T-helper 1 cell (primary cell): ENCODE measurements around the gene NIM1K.
"Not testable (repeated sequence)": the region's sequence is repeated elsewhere in the genome, so short reads cannot be mapped to it uniquely, and the experiment has no call there.

Source experiments
- DNase-seq, 5 donors: peaks; one replicate each; pipeline ENCODE4 v3.0.0-alpha.2; 2012 to 2020
- total RNA-seq, 4 donors: gene quantifications; one replicate each; lab custom pipeline; 2026; lab: John Stamatoyannopoulos, UW

Gene NIM1K
- 0 to 0.80 (median 0.28) reads per million in 4 donors for total RNA-seq

- DNase-seq: peak in 3 of 5 donors; percentile 8 to 39 (median 15)
Observed at GRCh38 chr5:43191740-43192557, at the start of gene NIM1K. Gene NIM1K, plus strand, starts transcription at chr5:43192225. Its CDS starts 53,551 bp downstream, at chr5:43245776.

- DNase-seq: no peak
Observed at GRCh38 chr5:43145071-43145470, 47.0 kb upstream of the NIM1K start.

- no peak for DNase-seq
Observed at GRCh38 chr5:43146958-43147357, 45.1 kb upstream of the NIM1K start.

- DNase-seq: no peak
Observed at GRCh38 chr5:43148417-43148816, 43.6 kb upstream of the NIM1K start.

- no peak for DNase-seq
Observed at GRCh38 chr5:43149231-43149630, 42.8 kb upstream of the NIM1K start.

- no peak for DNase-seq
Observed at GRCh38 chr5:43150075-43150474, 42.0 kb upstream of the NIM1K start.

GRCh38 chr5:43150748-43151147, 41.3 kb upstream of the NIM1K start:
- DNase-seq: no peak

- DNase-seq: no peak
Observed at GRCh38 chr5:43152946-43153345, 39.1 kb upstream of the NIM1K start.

- no peak for DNase-seq
Observed at GRCh38 chr5:43154469-43154868, 37.6 kb upstream of the NIM1K start.

- DNase-seq: no peak
Observed at GRCh38 chr5:43155394-43156096, 36.5 kb upstream of the NIM1K start.

GRCh38 chr5:43156388-43156787, 35.6 kb upstream of the NIM1K start:
- DNase-seq: no peak

GRCh38 chr5:43157068-43157467, 35.0 kb upstream of the NIM1K start:
- no peak for DNase-seq

- DNase-seq: peak in 1 of 5 donors; percentile 25
Observed at GRCh38 chr5:43161244-43161643, 30.8 kb upstream of the NIM1K start.

GRCh38 chr5:43164801-43165200, 27.2 kb upstream of the NIM1K start:
- DNase-seq: not testable (repeated sequence)

- DNase-seq: no peak
Observed at GRCh38 chr5:43165323-43165722, 26.7 kb upstream of the NIM1K start.

GRCh38 chr5:43168175-43168574, 23.9 kb upstream of the NIM1K start:
- no peak for DNase-seq

GRCh38 chr5:43171451-43171850, 20.6 kb upstream of the NIM1K start:
- DNase-seq: no peak

- no peak for DNase-seq
Observed at GRCh38 chr5:43171926-43172325, 20.1 kb upstream of the NIM1K start.

GRCh38 chr5:43172779-43173178, 19.2 kb upstream of the NIM1K start:
- DNase-seq: no peak

- DNase-seq: no peak
Observed at GRCh38 chr5:43174586-43174985, 17.4 kb upstream of the NIM1K start.

GRCh38 chr5:43179836-43180235, 12.2 kb upstream of the NIM1K start:
- no peak for DNase-seq

GRCh38 chr5:43182421-43182820, 9.6 kb upstream of the NIM1K start:
- DNase-seq: no peak

- not testable (repeated sequence) for DNase-seq
Observed at GRCh38 chr5:43183101-43183500, 8.9 kb upstream of the NIM1K start.
